HPDE6-E6E7 (cell line): ENCODE measurements around the gene MYO3B.
"Not testable (repeated sequence)": the region's sequence is repeated elsewhere in the genome, so short reads cannot be mapped to it uniquely, and the experiment has no call there.

Experiments used
- DNase-seq: peaks from one replicate; pipeline ENCODE4 v3.0.0; 2011; ENCODE audit warnings: missing footprints; ENCODE audit errors: extremely low spot score

Gene MYO3B

GRCh38 chr2:170213281-170213625, 35.3 kb downstream of the MYO3B start:
- DNase-seq = not testable (repeated sequence)

- no peak for DNase-seq
Measured at GRCh38 chr2:170213651-170214050, 35.7 kb downstream of the MYO3B start.

GRCh38 chr2:170214309-170214948, 36.5 kb downstream of the MYO3B start:
- DNase-seq = no peak

GRCh38 chr2:170215021-170215420, 37.1 kb downstream of the MYO3B start:
- no peak for DNase-seq

GRCh38 chr2:170216428-170216827, 38.5 kb downstream of the MYO3B start:
- DNase-seq = no peak

- no peak for DNase-seq
Measured at GRCh38 chr2:170216981-170217380, 39.0 kb downstream of the MYO3B start.

GRCh38 chr2:170217778-170218251, 39.9 kb downstream of the MYO3B start:
- DNase-seq = no peak

GRCh38 chr2:170218456-170218855, 40.5 kb downstream of the MYO3B start:
- no peak for DNase-seq

- no peak for DNase-seq
Measured at GRCh38 chr2:170218931-170219330, 41.0 kb downstream of the MYO3B start.

GRCh38 chr2:170221317-170222288, 43.7 kb downstream of the MYO3B start:
- DNase-seq = peak; percentile 15

- DNase-seq = no peak
Measured at GRCh38 chr2:170222298-170222697, 44.4 kb downstream of the MYO3B start.

GRCh38 chr2:170222842-170223241, 44.9 kb downstream of the MYO3B start:
- no peak for DNase-seq

- DNase-seq = no peak
Measured at GRCh38 chr2:170224692-170225294, 46.8 kb downstream of the MYO3B start.

GRCh38 chr2:170226216-170226615, 48.3 kb downstream of the MYO3B start:
- no peak for DNase-seq

- no peak for DNase-seq
Measured at GRCh38 chr2:170227507-170227947, 49.6 kb downstream of the MYO3B start.

GRCh38 chr2:170227951-170228350, 50.0 kb downstream of the MYO3B start:
- no peak for DNase-seq

- no peak for DNase-seq
Measured at GRCh38 chr2:170228429-170228828, 50.5 kb downstream of the MYO3B start.

- no peak for DNase-seq
Measured at GRCh38 chr2:170229125-170229524, 51.2 kb downstream of the MYO3B start.

- no peak for DNase-seq
Measured at GRCh38 chr2:170229744-170230143, 51.8 kb downstream of the MYO3B start.

GRCh38 chr2:170235860-170236679, 58.1 kb downstream of the MYO3B start:
- DNase-seq = peak; percentile 20

GRCh38 chr2:170236680-170237047, 58.7 kb downstream of the MYO3B start:
- no peak for DNase-seq
